GM18511 (cell line): ENCODE data around the gene RFT1.

Experiments used
- ATAC-seq: cut with Tn5 transposase; IDR thresholded peaks from one replicate; pipeline ENCODE4 v1.9.1; 2021; ENCODE audit warnings: mild to moderate bottlenecking, moderate library complexity; ENCODE audit not compliant: unreplicated experiment

RFT1 gene

GRCh38 chr3:53038679-53039375 lies 91.4 kb downstream of the RFT1 start:
- no peak for ATAC-seq
